GM18873 (cell line): ENCODE data around the gene BPIFB1.

Experiments used
- ATAC-seq: cut with Tn5 transposase; IDR thresholded peaks from one replicate; pipeline ENCODE4 v1.9.1; 2021; ENCODE audit warnings: mild to moderate bottlenecking, moderate library complexity, moderate number of reproducible peaks; ENCODE audit not compliant: unreplicated experiment, low FRiP score

The BPIFB1 gene

GRCh38 chr20:33352258-33353012 is 69.4 kb downstream of the BPIFB1 start:
- no peak for ATAC-seq

GRCh38 chr20:33353013-33353402 is 70.0 kb downstream of the BPIFB1 start:
- no peak for ATAC-seq
